Activated CD8-positive, alpha-beta memory T cell treated with anti-CD3 and anti-CD28 coated beads, Interleukin-2, amount 50 U/mL, for 48 hours (primary cell): ENCODE results near the gene GOLPH3L.
A peak's percentile ranks its signal among the peaks of the same experiment; 100 is the strongest.
"Not testable (repeated sequence)": the region's sequence is repeated elsewhere in the genome, so short reads cannot be mapped to it uniquely, and the experiment has no call there.

Source experiments
- DNase-seq: peaks from one replicate; pipeline ENCODE4 v3.0.0-alpha.2; 2020

GOLPH3L gene

GRCh38 chr1:150696995-150697927 lies at the start of gene GOLPH3L:
Gene GOLPH3L, minus strand, starts transcription at chr1:150697154. Its CDS starts 2,316 bp downstream, at chr1:150694838.
- DNase-seq, result peak; percentile 84

- no peak for DNase-seq
Observed at GRCh38 chr1:150730130-150730721, 33.3 kb upstream of the GOLPH3L start.

GRCh38 chr1:150724336-150724735 lies 27.4 kb upstream of the GOLPH3L start:
- DNase-seq, result no peak

GRCh38 chr1:150720703-150721102 lies 23.7 kb upstream of the GOLPH3L start, which contains the start of gene HORMAD1:
Gene HORMAD1, minus strand, starts transcription at chr1:150720895. Its CDS starts 1,390 bp downstream, at chr1:150719505.
- DNase-seq, result no peak

- no peak for DNase-seq
Observed at GRCh38 chr1:150720098-150720497, 23.1 kb upstream of the GOLPH3L start.

- no peak for DNase-seq
Observed at GRCh38 chr1:150718225-150718891, 21.4 kb upstream of the GOLPH3L start.

GRCh38 chr1:150709031-150709430 lies 12.1 kb upstream of the GOLPH3L start:
- not testable (repeated sequence) for DNase-seq

- no peak for DNase-seq
Observed at GRCh38 chr1:150708595-150708994, 11.6 kb upstream of the GOLPH3L start.

- DNase-seq, result no peak
Observed at GRCh38 chr1:150706091-150706490, 9.1 kb upstream of the GOLPH3L start.

GRCh38 chr1:150703427-150703826 lies 6.5 kb upstream of the GOLPH3L start:
- no peak for DNase-seq

- DNase-seq, result no peak
Observed at GRCh38 chr1:150696590-150696989, 364 bp downstream of the GOLPH3L start.

- DNase-seq, result no peak
Observed at GRCh38 chr1:150696162-150696561, 792 bp downstream of the GOLPH3L start.

GRCh38 chr1:150695561-150695960 lies 1.4 kb downstream of the GOLPH3L start:
- no peak for DNase-seq

- no peak for DNase-seq
Observed at GRCh38 chr1:150692720-150693119, 4.2 kb downstream of the GOLPH3L start.

- DNase-seq, result no peak
Observed at GRCh38 chr1:150688763-150689162, 8.2 kb downstream of the GOLPH3L start.

GRCh38 chr1:150686275-150686674 lies 10.7 kb downstream of the GOLPH3L start:
- no peak for DNase-seq

- DNase-seq, result no peak
Observed at GRCh38 chr1:150683914-150684313, 13.0 kb downstream of the GOLPH3L start.

GRCh38 chr1:150678988-150679387 lies 18.0 kb downstream of the GOLPH3L start:
- no peak for DNase-seq

- no peak for DNase-seq
Observed at GRCh38 chr1:150674881-150675280, 22.1 kb downstream of the GOLPH3L start.

GRCh38 chr1:150663321-150663720 lies 33.6 kb downstream of the GOLPH3L start:
- no peak for DNase-seq

- no peak for DNase-seq
Observed at GRCh38 chr1:150662811-150663210, 34.1 kb downstream of the GOLPH3L start.

- DNase-seq, result no peak
Observed at GRCh38 chr1:150661156-150661555, 35.8 kb downstream of the GOLPH3L start.

GRCh38 chr1:150660584-150660983 lies 36.4 kb downstream of the GOLPH3L start:
- DNase-seq, result no peak

GRCh38 chr1:150657064-150657463 lies 39.9 kb downstream of the GOLPH3L start:
- DNase-seq, result not testable (repeated sequence)
